Fibroblast of lung (primary cell): ENCODE data around the gene EEF2. TPM values are rescaled to one million over a fixed set of nuclear protein-coding genes. Genes with fewer than 3 reads are reported as not detected.

ENCODE experiments used
- DNase-seq, 2 donors: peaks; one replicate each; pipeline versions ENCODE4 v3.0.0 to v3.0.0-alpha.2; 2010; ENCODE audit warnings: low read depth in 2 of 2
- H2AFZ ChIP-seq: 2 replicates; pipeline ENCODE4 v1.5.1; 2012; ENCODE audit warnings: low read length, control low read depth, inconsistent platforms
- H3K27ac ChIP-seq: 2 replicates; pipeline ENCODE4 v1.5.1; 2011; ENCODE audit warnings: low read length, control low read depth; ENCODE audit not compliant: insufficient read depth
- H3K27me3 ChIP-seq: 2 replicates; pipeline ENCODE4 v1.5.1; 2011; ENCODE audit warnings: mild to moderate bottlenecking, low read length; ENCODE audit not compliant: control insufficient read depth, insufficient read depth
- H3K36me3 ChIP-seq: 2 replicates; pipeline ENCODE4 v1.5.1; 2011; ENCODE audit warnings: low read length; ENCODE audit not compliant: control insufficient read depth, insufficient read depth
- H3K4me1 ChIP-seq: 2 replicates; pipeline ENCODE4 v1.5.1; 2011; ENCODE audit warnings: low read length; ENCODE audit not compliant: control insufficient read depth, insufficient read depth; ENCODE audit errors: extremely low read depth
- H3K4me2 ChIP-seq: 2 replicates; pipeline ENCODE4 v1.5.1; 2011; ENCODE audit warnings: low read length, control low read depth; ENCODE audit not compliant: insufficient read depth; ENCODE audit errors: extremely low read depth
- H3K4me3 ChIP-seq, 4 experiments: fragments of 200-600 bp in 1 of 4; sonication (generic) in 1 of 4; replicated peaks in 1 of 4; 2 replicates each; pipeline ENCODE4 v1.5.1; 2011 to 2016; ENCODE audit warnings: low read length in 4 of 4, low read depth in 3 of 4, mild to moderate bottlenecking in 3 of 4, control low read depth in 2 of 4, inconsistent platforms in 1 of 4, mixed read lengths in 1 of 4; ENCODE audit not compliant: insufficient read depth in 1 of 4; ENCODE audit errors: control extremely low read depth in 1 of 4
- H3K79me2 ChIP-seq: 2 replicates; pipeline ENCODE4 v1.5.1; 2012; ENCODE audit warnings: mild to moderate bottlenecking, low read length, inconsistent platforms; ENCODE audit not compliant: control insufficient read depth, insufficient read depth
- H3K9ac ChIP-seq: 2 replicates; pipeline ENCODE4 v1.5.1; 2011; ENCODE audit warnings: mild to moderate bottlenecking, low read length, control low read depth; ENCODE audit not compliant: insufficient read depth
- H3K9me3 ChIP-seq: 2 replicates; pipeline ENCODE4 v1.5.1; 2012; ENCODE audit warnings: low read depth, low read length; ENCODE audit not compliant: control insufficient read depth, insufficient read depth
- H4K20me1 ChIP-seq: 2 replicates; pipeline ENCODE4 v1.5.1; 2011; ENCODE audit warnings: low read length; ENCODE audit not compliant: control insufficient read depth, insufficient read depth; ENCODE audit errors: extremely low read depth
- EZH2 ChIP-seq: IDR thresholded peaks from 2 replicates; pipeline ENCODE4 v1.5.1; 2012; ENCODE audit warnings: low read length, control low read depth, mild to moderate bottlenecking; ENCODE audit errors: missing control alignments
- polyA plus RNA-seq, 2 donors: library from polyadenylated mRNA; depleted of rRNA in 1 of 2; stranded (reverse) in 1 of 2; unstranded in 1 of 2; fragments of >200 nt; gene quantifications; 2 replicates each; pipeline ENCODE4 v1.2.1, GENCODE V29; 2011 to 2012; ENCODE audit warnings: missing spikeins in 1 of 2
- total RNA-seq: library from RNA; depleted of rRNA; stranded (reverse); fragments of >200 nt; gene quantifications from 2 replicates; pipeline ENCODE4 v1.2.1, GENCODE V29; 2014
- TF ChIP-seq, protein P1 (sequence below), 2 donors: IDR thresholded peaks in 1 of 2; conservative IDR thresholded peaks in 1 of 2; 1 replicate in 1 of 2; 2 replicates in 1 of 2; pipeline ENCODE4 v1.5.1; 2011 to 2012; ENCODE audit warnings: low read length in 2 of 2, control low read depth in 1 of 2, inconsistent platforms in 1 of 2, low read depth in 1 of 2, mild to moderate bottlenecking in 1 of 2

The EEF2 gene
- total and polyA plus RNA-seq, 2 donors (not counting 1 experiment from before 2014, with no cell fraction given) = 976 to 2,646 TPM

DNA sequence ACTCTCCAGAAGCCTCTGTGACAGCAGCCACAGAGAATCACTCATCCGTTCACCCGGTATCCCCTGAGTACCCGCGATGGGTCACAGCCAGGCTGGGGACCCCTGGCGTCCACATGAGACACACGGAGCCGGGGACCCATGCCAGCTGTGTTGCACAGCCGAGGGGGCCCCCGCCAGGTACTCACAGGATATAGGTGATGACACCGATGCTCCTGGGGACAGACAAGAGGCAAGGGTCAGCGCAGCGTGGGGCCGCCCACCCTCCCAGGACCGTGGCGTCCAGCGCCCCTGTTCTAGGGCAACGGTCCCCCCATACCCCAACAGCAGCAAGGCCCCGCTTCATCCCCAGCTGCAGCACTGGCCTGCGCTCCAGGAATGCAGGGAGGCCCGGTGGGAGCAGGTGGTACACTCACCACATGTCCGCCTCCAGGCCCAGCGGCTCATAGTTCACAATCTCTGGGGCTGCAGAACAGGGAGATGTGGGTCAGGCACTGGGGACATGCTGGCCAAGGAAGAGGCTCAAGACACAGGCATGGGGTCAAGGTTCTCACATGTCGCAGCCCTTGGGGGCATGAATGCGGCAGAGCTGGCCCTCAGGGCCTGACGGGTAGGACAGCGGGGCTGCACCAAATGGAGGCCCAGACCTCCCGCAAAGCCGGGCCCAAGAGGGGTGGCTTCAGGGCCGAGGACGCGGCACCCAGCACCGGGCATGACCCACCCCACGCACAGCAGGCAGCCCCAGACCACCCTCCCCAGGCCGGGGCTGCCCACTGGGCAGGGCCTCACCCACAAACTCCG lies 21.6 kb downstream of the EEF2 start:
- no peak overlapping the region for H3K4me3 ChIP-seq
- TF ChIP-seq, protein P1, sequence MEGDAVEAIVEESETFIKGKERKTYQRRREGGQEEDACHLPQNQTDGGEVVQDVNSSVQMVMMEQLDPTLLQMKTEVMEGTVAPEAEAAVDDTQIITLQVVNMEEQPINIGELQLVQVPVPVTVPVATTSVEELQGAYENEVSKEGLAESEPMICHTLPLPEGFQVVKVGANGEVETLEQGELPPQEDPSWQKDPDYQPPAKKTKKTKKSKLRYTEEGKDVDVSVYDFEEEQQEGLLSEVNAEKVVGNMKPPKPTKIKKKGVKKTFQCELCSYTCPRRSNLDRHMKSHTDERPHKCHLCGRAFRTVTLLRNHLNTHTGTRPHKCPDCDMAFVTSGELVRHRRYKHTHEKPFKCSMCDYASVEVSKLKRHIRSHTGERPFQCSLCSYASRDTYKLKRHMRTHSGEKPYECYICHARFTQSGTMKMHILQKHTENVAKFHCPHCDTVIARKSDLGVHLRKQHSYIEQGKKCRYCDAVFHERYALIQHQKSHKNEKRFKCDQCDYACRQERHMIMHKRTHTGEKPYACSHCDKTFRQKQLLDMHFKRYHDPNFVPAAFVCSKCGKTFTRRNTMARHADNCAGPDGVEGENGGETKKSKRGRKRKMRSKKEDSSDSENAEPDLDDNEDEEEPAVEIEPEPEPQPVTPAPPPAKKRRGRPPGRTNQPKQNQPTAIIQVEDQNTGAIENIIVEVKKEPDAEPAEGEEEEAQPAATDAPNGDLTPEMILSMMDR (conservative IDR thresholded peaks at IDR 0.05 in 1 of 2, IDR thresholded peaks at IDR 0.05 in 1 of 2; ENCODE audit: low read depth in 1 of 2, low read length in 2 of 2) = no peak
- TF ChIP-seq EZH2 = no peak
- H4K20me1 ChIP-seq = no peaks in the 10 kb centered on the region
- H3K27me3 ChIP-seq = no peaks in the 10 kb centered on the region
- no peak overlapping the region for H2AFZ ChIP-seq
- no peaks in the 10 kb centered on the region for H3K9me3 ChIP-seq
- no peak overlapping the region for H3K27ac ChIP-seq
- no peak overlapping the region for H3K4me2 ChIP-seq
- H3K9ac ChIP-seq = no peak overlapping the region
- H3K4me1 ChIP-seq = peaks cover 11% of the 10 kb centered on the region
- H3K36me3 ChIP-seq = peaks cover 44% of the 10 kb centered on the region
- peaks cover 47% of the 10 kb centered on the region for H3K79me2 ChIP-seq
- DNase-seq = no peak

DNA sequence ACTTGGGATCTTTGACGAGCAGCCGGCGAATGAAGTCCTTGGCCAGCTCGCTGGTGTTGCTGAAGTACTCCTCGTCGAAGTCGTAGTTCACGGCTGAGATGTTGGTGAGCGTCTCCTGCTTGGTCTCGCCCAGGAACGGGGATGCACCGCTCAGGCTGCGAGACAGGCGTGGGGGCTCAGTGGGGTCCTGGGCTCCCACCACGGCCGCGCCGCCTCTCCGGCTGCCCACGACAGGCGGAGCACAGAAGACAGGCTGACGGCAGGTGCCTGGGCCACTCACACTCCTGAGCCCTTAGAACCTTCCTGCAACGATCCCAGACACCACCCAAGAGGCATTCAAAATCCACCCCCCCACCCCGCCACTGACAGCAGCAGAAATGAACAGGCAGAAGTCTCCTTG lies 24.3 kb downstream of the EEF2 start:
- TF ChIP-seq EZH2 = no peak
- TF ChIP-seq, protein P1 (conservative IDR thresholded peaks at IDR 0.05 in 1 of 2, IDR thresholded peaks at IDR 0.05 in 1 of 2; ENCODE audit: low read depth in 1 of 2, low read length in 2 of 2) = no peak
- no peaks in the 10 kb centered on the region for H3K4me1 ChIP-seq
- H3K36me3 ChIP-seq = peaks cover 42% of the 10 kb centered on the region
- DNase-seq = no peak
- no peaks in the 10 kb centered on the region for H3K27me3 ChIP-seq
- peaks cover 31% of the 10 kb centered on the region for H3K79me2 ChIP-seq
- H3K9me3 ChIP-seq = no peaks in the 10 kb centered on the region
- H3K9ac ChIP-seq = no peak overlapping the region
- H3K27ac ChIP-seq = no peak overlapping the region
- H2AFZ ChIP-seq = no peak overlapping the region
- no peak overlapping the region for H3K4me3 ChIP-seq
- no peaks in the 10 kb centered on the region for H4K20me1 ChIP-seq
- H3K4me2 ChIP-seq = no peak overlapping the region

DNA sequence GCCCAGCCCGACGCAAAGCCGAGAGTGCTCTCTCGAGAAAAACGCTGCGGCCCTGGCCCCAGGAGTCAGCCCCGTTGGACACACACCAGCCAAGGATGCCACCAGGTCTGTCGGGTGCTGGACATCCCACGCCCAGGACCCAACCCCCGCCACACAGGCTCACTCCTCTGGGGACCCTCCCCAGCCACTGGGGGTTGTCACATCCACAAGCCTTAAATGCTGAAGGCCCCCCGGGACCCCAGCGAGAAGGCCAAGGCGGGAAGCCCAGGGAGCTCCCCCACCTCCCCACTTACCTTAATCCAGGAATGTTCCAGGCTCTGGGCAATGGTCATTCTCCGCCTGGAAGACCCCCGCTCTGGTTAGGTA lies 25.5 kb downstream of the EEF2 start:
- Histone ChIP-seq H3K27ac (no peak overlapping the region), H3K9me3 (no peaks in the 10 kb centered on the region), H4K20me1 (no peaks in the 10 kb centered on the region), H3K9ac (no peak overlapping the region), H3K36me3 (peaks cover 37% of the 10 kb centered on the region), H2AFZ (no peak overlapping the region), H3K4me1 (no peaks in the 10 kb centered on the region), H3K4me3 (no peak overlapping the region), H3K79me2 (peaks cover 20% of the 10 kb centered on the region), H3K4me2 (no peak overlapping the region), H3K27me3 (no peaks in the 10 kb centered on the region)
- no peak for DNase-seq
- TF ChIP-seq, protein P1 (conservative IDR thresholded peaks at IDR 0.05 in 1 of 2, IDR thresholded peaks at IDR 0.05 in 1 of 2; ENCODE audit: low read depth in 1 of 2, low read length in 2 of 2) = no peak
- TF ChIP-seq EZH2 = no peak
